Measurements from ENCODE around the gene PPARD. TPM values are rescaled to one million over a fixed set of nuclear protein-coding genes. Genes with fewer than 3 reads are reported as not detected.

Gene PPARD
- total and polyA plus RNA-seq, 2 of the 13 experiments (the other 11 are each of a cell fraction or from before 2014, with no cell fraction given): 6.1 to 13.3 TPM

DNA sequence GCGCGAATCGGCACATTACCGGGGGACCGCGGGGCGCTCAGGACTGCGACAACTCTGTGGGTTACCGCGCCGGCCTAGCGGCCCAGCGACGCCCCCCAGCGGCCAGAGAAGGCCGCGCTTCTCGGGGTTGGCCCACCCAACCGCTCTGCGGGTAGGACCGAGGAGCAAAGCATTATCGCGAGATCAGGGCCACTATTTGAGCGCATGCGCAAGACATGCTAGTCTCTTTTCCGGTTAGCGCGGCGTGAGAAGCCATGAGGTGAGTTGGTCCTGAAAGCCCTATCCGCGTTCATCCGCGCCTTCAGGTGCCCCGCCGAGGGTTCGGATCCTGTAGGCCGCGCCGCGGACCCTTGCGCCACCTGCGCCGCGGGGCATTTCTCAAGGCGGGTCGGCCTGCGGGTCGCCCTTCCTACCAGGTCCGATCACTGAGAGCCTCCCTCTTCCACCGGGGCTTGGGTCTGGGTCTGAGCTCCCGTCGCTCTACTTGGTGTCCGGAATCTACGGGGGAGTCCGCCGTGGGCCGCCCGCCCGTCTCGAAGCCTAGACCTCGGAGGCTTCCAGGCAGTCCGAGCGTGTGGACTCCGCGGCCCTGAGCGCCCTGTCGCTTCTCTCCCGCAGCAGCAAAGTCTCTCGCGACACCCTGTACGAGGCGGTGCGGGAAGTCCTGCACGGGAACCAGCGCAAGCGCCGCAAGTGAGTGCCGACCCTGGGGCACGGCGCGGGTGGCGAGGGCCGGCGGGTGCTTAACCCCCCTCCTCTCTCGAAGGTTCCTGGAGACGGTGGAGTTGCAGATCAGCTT is 126.0 kb downstream of the PPARD start, which contains the start of gene RPL10A (continued):
- TF ChIP-seq MED13 (CRISPR knock-in tag; IDR thresholded peaks at IDR 0.05) (peak; percentile 79; the same call in 1 of the 2 replicates), IRX3 (CRISPR knock-in tag; IDR thresholded peaks at IDR 0.05; ENCODE audit: borderline replicate concordance, low read depth) (peak; percentile 92; the same call in 1 of the 2 replicates), IRF2 (CRISPR knock-in tag; IDR thresholded peaks at IDR 0.05) (peak; percentile 92), FOSL2 (CRISPR knock-in tag; IDR thresholded peaks at IDR 0.05) (peak; percentile 60), ZNF350 (CRISPR knock-in tag; IDR thresholded peaks at IDR 0.05; ENCODE audit: borderline replicate concordance, low read depth) (peak; percentile 98; the same call in 1 of the 2 replicates), KLF16 (CRISPR knock-in tag; IDR thresholded peaks at IDR 0.05) (peak; percentile 82 to 98), SOX6 (IDR thresholded peaks at IDR 0.05) (no peak), SOX6 (CRISPR knock-in tag; IDR thresholded peaks at IDR 0.05) (peak; percentile 84; the same call in 1 of the 2 replicates), HNRNPLL (IDR thresholded peaks at IDR 0.05; ENCODE audit: low read depth, low read length, poor library complexity, severe bottlenecking) (peak; percentile 97), AKNA (CRISPR knock-in tag; IDR thresholded peaks at IDR 0.05; ENCODE audit: borderline replicate concordance) (0 out of 2 replicates have a peak, but pooled peaks have one; percentile 60), PAX8 (CRISPR knock-in tag; IDR thresholded peaks at IDR 0.05; ENCODE audit: borderline replicate concordance) (0 out of 2 replicates have a peak, but pooled peaks have one; percentile 27), ZNF546 (CRISPR knock-in tag; conservative IDR thresholded peaks at IDR 0.05) (peak; percentile 98), MAZ (IDR thresholded peaks at IDR 0.05; ENCODE audit: borderline replicate concordance, low read depth, low read length) (peak; percentile 90), MAZ (CRISPR knock-in tag; IDR thresholded peaks at IDR 0.05; ENCODE audit: low read depth) (peak; percentile 96), ZNF792 (CRISPR knock-in tag; IDR thresholded peaks at IDR 0.05) (peak; percentile 97), GABPB1 (CRISPR knock-in tag; IDR thresholded peaks at IDR 0.05) (peak; percentile 94), HOXA3 (CRISPR knock-in tag; IDR thresholded peaks at IDR 0.05) (peak; percentile 92), HOXA9 (CRISPR knock-in tag; IDR thresholded peaks at IDR 0.05; ENCODE audit: borderline replicate concordance) (peak; percentile 76; the same call in 1 of the 2 replicates), SMARCC2 (IDR thresholded peaks at IDR 0.05) (no peak), ARNT2 (CRISPR knock-in tag; IDR thresholded peaks at IDR 0.05; ENCODE audit: low read depth) (peak; percentile 100), PBX2 (CRISPR knock-in tag; IDR thresholded peaks at IDR 0.05) (no peak)
- TF ChIP-seq, protein P1, sequence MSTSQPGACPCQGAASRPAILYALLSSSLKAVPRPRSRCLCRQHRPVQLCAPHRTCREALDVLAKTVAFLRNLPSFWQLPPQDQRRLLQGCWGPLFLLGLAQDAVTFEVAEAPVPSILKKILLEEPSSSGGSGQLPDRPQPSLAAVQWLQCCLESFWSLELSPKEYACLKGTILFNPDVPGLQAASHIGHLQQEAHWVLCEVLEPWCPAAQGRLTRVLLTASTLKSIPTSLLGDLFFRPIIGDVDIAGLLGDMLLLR (CRISPR knock-in tag; IDR thresholded peaks at IDR 0.05): peak; percentile 98

Data from HepG2 (cell line).